Measurements from ENCODE around the gene GRB2. TPM values are rescaled to one million over a fixed set of nuclear protein-coding genes. Genes with fewer than 3 reads are reported as not detected.

GRB2 gene
- total RNA-seq, 1 donor from 2014 or later = 77.5 TPM

DNA sequence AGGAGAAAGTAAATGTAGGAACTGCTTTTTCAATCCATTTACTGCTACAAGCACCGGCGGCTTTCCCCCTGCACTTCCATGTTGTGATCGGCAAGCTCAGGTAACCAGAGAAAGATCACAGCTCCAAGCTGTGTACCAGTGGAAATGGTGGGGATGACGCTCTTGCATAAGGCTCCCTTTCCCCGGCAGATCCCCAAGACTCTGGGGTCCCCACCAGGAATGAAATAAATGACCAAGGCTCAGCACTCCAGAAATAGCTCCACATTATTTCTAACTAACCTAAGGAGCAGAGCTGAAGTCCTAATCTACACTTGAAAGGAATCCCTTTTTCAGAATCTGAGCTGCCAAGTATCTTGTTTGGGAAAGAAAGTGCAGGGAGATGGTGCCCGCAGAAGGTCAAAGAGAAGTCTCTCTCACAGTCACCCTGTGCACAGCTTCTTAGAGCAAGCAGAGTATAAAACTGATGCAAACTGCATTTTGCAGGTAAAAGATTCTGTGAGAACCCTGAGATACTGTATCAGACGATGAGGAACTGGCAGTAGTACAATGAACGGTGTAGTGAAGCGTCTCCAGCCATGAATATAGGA is 11.1 kb downstream of the GRB2 start:
- peak overlapping the region; percentile 79 for H3K4me3 ChIP-seq (ENCODE audit: low read depth, low read length)
- TF ChIP-seq, protein P1, sequence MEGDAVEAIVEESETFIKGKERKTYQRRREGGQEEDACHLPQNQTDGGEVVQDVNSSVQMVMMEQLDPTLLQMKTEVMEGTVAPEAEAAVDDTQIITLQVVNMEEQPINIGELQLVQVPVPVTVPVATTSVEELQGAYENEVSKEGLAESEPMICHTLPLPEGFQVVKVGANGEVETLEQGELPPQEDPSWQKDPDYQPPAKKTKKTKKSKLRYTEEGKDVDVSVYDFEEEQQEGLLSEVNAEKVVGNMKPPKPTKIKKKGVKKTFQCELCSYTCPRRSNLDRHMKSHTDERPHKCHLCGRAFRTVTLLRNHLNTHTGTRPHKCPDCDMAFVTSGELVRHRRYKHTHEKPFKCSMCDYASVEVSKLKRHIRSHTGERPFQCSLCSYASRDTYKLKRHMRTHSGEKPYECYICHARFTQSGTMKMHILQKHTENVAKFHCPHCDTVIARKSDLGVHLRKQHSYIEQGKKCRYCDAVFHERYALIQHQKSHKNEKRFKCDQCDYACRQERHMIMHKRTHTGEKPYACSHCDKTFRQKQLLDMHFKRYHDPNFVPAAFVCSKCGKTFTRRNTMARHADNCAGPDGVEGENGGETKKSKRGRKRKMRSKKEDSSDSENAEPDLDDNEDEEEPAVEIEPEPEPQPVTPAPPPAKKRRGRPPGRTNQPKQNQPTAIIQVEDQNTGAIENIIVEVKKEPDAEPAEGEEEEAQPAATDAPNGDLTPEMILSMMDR (conservative IDR thresholded peaks at IDR 0.05; ENCODE audit: low read depth, low read length) = no peak
- DNase-seq (ENCODE audit: low read depth) = no peak

DNA sequence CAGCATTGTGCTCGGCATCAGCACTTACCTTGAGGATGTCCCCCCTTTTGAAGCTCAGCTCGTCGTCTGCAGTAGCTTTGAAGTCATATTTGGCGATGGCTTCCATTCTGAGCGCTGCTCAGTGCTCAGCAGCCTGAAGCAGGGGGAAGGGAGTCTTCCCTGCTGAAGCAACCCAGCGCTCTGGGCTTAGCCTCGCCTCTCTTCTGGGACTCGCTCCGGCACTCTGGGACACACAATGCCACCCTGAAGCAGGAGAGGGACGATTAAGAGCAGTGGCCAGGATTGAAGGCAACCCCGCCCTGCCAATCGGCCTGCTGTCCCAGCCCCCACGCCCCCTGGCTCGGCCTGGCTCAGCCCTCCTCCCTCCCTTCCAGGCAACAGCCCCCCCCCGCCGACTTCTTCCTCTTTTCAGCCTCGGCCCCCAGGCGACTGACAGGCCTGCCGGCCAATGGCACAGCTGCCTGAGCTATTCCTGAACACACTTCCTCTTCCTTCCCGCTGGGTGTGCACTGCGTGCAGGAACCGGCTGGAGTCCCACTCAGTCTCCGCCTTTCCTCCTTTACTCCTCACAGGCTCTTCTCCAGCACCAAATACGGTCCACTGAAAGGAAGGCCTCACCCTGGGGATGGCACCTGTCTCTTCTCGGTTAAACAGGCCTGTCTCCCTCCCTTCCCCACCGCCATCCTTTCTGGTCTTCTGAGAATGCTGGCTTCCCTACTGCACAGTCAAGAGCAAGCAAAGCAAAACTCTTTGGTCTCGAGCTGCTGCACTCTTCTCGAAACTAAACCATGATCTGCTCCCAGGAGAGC is 11.8 kb downstream of the GRB2 start:
- DNase-seq (ENCODE audit: low read depth) = peak; percentile 63
- TF ChIP-seq, protein P1 (conservative IDR thresholded peaks at IDR 0.05; ENCODE audit: low read depth, low read length) = peak; percentile 12
- H3K4me3 ChIP-seq (ENCODE audit: low read depth, low read length) = peak overlapping the region; percentile 79

DNA sequence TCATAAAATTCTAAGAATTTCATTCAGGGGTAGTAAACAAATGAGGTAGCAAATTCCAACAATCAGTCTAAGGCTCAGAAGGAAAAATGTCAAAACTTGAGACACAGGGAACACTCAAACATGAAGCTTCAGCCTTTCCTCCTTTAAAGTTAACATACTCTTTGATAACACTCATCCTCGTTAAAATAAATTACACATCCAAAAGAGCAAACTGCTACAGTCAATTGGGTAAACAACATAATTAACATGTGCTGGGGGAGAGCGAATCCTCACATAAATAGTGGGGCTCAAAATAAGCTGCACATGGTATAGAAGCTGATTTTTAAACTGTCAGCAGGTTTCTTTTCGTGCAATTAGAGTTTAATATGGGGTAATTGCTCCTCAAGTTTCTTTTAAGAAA is 12.9 kb downstream of the GRB2 start:
- TF ChIP-seq, protein P1 (conservative IDR thresholded peaks at IDR 0.05; ENCODE audit: low read depth, low read length) = no peak
- H3K4me3 ChIP-seq (ENCODE audit: low read depth, low read length) = peak overlapping the region; percentile 79
- no peak for DNase-seq (ENCODE audit: low read depth)

DNA sequence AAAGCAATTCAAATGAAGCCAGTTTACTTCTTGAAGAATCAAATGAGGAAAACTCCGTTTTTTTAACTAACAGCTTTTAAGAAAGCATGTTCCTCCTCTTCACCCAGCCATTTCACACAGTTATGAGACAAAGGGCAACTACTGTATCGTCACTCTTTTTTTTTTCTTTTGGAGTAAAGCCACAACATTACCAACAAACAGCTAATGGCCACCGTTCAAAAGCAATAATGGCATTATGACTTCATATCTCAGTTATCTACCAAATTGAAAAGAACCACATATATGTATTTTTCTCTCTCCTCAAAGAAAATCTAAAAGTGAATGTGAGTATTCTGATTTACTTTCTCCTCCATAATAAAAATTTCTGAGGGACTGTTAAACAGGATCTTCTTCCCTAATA is 14.5 kb downstream of the GRB2 start:
- TF ChIP-seq, protein P1 (conservative IDR thresholded peaks at IDR 0.05; ENCODE audit: low read depth, low read length) = no peak
- DNase-seq (ENCODE audit: low read depth) = no peak
- no peak overlapping the region for H3K4me3 ChIP-seq (ENCODE audit: low read depth, low read length)

DNA sequence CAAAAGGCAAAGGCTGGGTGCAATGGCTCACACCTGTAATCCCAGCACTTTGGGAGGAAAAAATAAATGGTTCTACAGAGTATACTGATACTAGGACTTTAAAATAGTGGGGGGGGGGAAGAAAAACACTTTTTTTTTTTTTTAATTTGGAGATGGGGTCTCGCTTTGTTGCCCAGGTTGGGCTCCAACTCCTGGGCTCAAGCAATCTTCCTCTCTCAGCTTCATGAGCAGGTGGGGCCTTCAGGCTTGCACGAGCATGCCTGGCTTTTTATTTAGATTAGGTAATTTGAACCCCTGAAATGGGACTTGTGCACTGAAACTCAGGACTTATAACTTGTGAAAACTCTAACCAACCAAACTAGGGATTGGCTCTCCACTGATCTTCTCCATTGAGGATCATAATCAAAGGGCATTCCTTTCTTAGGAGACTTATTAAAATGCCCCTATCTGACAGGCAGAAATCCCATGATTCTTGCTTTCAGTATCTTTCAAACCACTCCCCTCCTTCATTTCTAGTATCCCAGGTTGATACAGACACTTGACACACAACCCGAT is 16.9 kb downstream of the GRB2 start:
- H3K4me3 ChIP-seq (ENCODE audit: low read depth, low read length) = no peak overlapping the region
- DNase-seq (ENCODE audit: low read depth) = no peak
- TF ChIP-seq, protein P1 (conservative IDR thresholded peaks at IDR 0.05; ENCODE audit: low read depth, low read length) = no peak

DNA sequence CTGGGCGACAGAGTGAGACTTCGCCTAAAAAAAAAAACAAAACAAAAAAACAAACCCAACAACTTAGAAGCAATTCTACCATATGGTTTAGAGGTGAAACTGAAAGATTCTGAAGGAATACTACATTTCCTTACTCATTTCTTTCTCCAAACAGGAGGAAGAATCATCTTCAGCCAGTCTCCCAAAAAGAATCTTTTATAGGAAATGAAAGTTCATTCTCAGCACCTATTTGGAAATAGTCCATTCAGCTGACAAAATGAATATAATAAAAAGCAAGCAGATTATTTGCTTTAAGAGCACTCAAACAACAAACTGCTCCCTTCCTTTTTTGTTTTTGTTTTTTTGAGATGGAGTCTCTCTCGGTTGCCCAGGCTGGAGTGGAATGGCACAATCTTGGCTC is 17.7 kb downstream of the GRB2 start:
- no peak for DNase-seq (ENCODE audit: low read depth)
- TF ChIP-seq, protein P1 (conservative IDR thresholded peaks at IDR 0.05; ENCODE audit: low read depth, low read length) = no peak
- no peak overlapping the region for H3K4me3 ChIP-seq (ENCODE audit: low read depth, low read length)

All from epithelial cell of proximal tubule (primary cell).